ENCODE results near the gene ZBTB7C.

Gene ZBTB7C

DNA sequence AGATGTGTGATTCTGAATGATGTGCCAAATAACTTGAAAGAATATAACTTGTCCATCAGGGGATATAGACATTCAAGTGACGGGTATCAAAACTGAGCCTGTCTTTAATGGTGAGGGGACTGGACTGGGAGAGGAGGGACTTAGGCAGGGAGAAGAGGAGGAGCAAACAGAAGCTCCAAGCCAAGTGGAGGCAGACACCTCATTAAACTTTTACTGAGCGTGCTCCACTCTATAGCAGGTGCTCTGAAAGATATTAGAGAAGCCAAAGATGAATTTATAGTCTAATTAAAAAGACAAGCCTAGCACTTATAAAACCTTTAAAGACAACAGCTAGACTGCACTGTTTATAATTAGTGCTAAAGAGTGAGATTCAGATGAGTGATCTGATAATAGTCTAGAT, 431.0 kb downstream of the ZBTB7C start:
- DNase-seq: no peak

All from activated effector memory CD4-positive, alpha-beta T cell treated with Interleukin-2 at 50 U/mL for 16 hours (primary cell).